IMR-90 (cell line): Measurements from ENCODE around the gene SLC28A3. TPM values are rescaled to one million over a fixed set of nuclear protein-coding genes. Genes with fewer than 3 reads are reported as not detected.
A peak's percentile ranks its signal among the peaks of the same experiment; 100 is the strongest.

Experiments
- ATAC-seq: fragments of 200-7000 bp; cut with Tn5 transposase; 2 replicates; pipeline ENCODE4 v1.9.1; 2020; ENCODE audit warnings: low read depth, mild to moderate bottlenecking, moderate library complexity
- BruUV-seq: library from RNA; stranded (reverse); fragments of 400-500 nt; replicated peaks from 2 replicates; lab custom pipeline; 2021; lab: Mats Ljungman, UMichigan
- CTCF ChIA-PET: fragments of 300-600 bp; formaldehyde crosslinking; extraction: SDS; loops from one replicate; lab custom pipeline; 2021; ENCODE audit warnings: antibody characterized with exemption; lab: Yijun Ruan, JAX
- POLR2A ChIA-PET: fragments of 300-600 bp; sonication (Branson Sonifier 250); formaldehyde crosslinking; loops from one replicate; lab custom pipeline; 2022; ENCODE audit warnings: antibody characterized with exemption; ENCODE audit not compliant: unreplicated experiment; lab: Charles Lee
- DNase-seq: peaks from one replicate; pipeline ENCODE4 v3.0.0; 2013
- H2AFZ ChIP-seq: replicated peaks from 2 replicates; pipeline ENCODE3; 2013; ENCODE audit warnings: low read length, mild to moderate bottlenecking; ENCODE audit not compliant: poor library complexity
- H2AK5ac ChIP-seq: 2 replicates; pipeline ENCODE4 v1.6.1; 2013; ENCODE audit warnings: low read depth, low read length, inconsistent platforms
- H2AK9ac ChIP-seq: replicated peaks from 2 replicates; pipeline ENCODE3; 2013; ENCODE audit warnings: mild to moderate bottlenecking, low read depth, low read length, moderate library complexity; ENCODE audit not compliant: poor library complexity
- H2BK120ac ChIP-seq: 2 replicates; pipeline ENCODE4 v1.6.1; 2013; ENCODE audit warnings: low read depth, low read length, inconsistent platforms
- H2BK15ac ChIP-seq: 3 replicates; pipeline ENCODE4 v1.6.1; 2013; ENCODE audit warnings: low read depth, low read length, inconsistent platforms
- H2BK20ac ChIP-seq: 2 replicates; pipeline ENCODE4 v1.6.1; 2013; ENCODE audit warnings: low read depth, mild to moderate bottlenecking, inconsistent platforms, low read length, moderate library complexity
- H2BK5ac ChIP-seq: 2 replicates; pipeline ENCODE4 v1.6.1; 2013; ENCODE audit warnings: mild to moderate bottlenecking, low read depth, low read length, inconsistent platforms; ENCODE audit not compliant: poor library complexity, severe bottlenecking
- H3K14ac ChIP-seq: replicated peaks from 2 replicates; pipeline ENCODE4 v1.6.1; 2013; ENCODE audit warnings: low read depth, low read length, inconsistent platforms
- H3K18ac ChIP-seq: 2 replicates; pipeline ENCODE4 v1.6.1; 2013; ENCODE audit warnings: low read depth, low read length, control low read depth
- H3K23ac ChIP-seq: 2 replicates; pipeline ENCODE4 v1.6.1; 2013; ENCODE audit warnings: low read depth, low read length, inconsistent platforms
- H3K27ac ChIP-seq: 2 replicates; pipeline ENCODE4 v1.5.1; 2013; ENCODE audit warnings: mild to moderate bottlenecking, control low read depth, low read length; ENCODE audit not compliant: insufficient read depth
- H3K27me3 ChIP-seq: 2 replicates; pipeline ENCODE4 v1.6.1; 2013; ENCODE audit warnings: low read length; ENCODE audit not compliant: control insufficient read depth, insufficient read depth
- H3K36me3 ChIP-seq: 2 replicates; pipeline ENCODE4 v1.6.1; 2013; ENCODE audit warnings: low read length, mixed read lengths; ENCODE audit not compliant: control insufficient read depth, insufficient read depth
- H3K4ac ChIP-seq: 2 replicates; pipeline ENCODE4 v1.6.1; 2013; ENCODE audit warnings: low read depth, low read length, inconsistent platforms
- H3K4me1 ChIP-seq: 2 replicates; pipeline ENCODE4 v1.6.1; 2013; ENCODE audit warnings: low read length, mixed read lengths; ENCODE audit not compliant: control insufficient read depth, insufficient read depth
- H3K4me2 ChIP-seq: 2 replicates; pipeline ENCODE4 v1.6.1; 2013; ENCODE audit warnings: low read depth, mild to moderate bottlenecking, control low read depth, low read length, moderate library complexity
- H3K4me3 ChIP-seq: 2 replicates; pipeline ENCODE4 v1.5.1; 2013; ENCODE audit warnings: low read depth, mild to moderate bottlenecking, control low read depth, low read length, moderate library complexity; ENCODE audit not compliant: insufficient read depth
- H3K56ac ChIP-seq: 2 replicates; pipeline ENCODE4 v1.6.1; 2013; ENCODE audit warnings: low read length, inconsistent platforms; ENCODE audit not compliant: insufficient read depth; ENCODE audit errors: extremely low read depth
- H3K79me1 ChIP-seq, 2 experiments: 2 replicates each; pipeline ENCODE4 v1.6.1; 2013; ENCODE audit warnings: low read length in 2 of 2, inconsistent platforms in 1 of 2, low read depth in 1 of 2
- H3K9ac ChIP-seq: 2 replicates; pipeline ENCODE4 v1.6.1; 2013; ENCODE audit warnings: low read depth, low read length, control low read depth
- H3K9me1 ChIP-seq: 2 replicates; pipeline ENCODE4 v1.6.1; 2013; ENCODE audit warnings: low read length, inconsistent platforms; ENCODE audit not compliant: insufficient read depth
- H3K9me3 ChIP-seq: 2 replicates; pipeline ENCODE4 v1.6.1; 2013; ENCODE audit warnings: low read length; ENCODE audit not compliant: control insufficient read depth, insufficient read depth
- H4K20me1 ChIP-seq: 2 replicates; pipeline ENCODE4 v1.6.1; 2013; ENCODE audit warnings: low read length, inconsistent platforms; ENCODE audit not compliant: insufficient read depth
- H4K5ac ChIP-seq: 2 replicates; pipeline ENCODE4 v1.6.1; 2013; ENCODE audit warnings: mild to moderate bottlenecking, low read depth, low read length, control low read depth
- H4K8ac ChIP-seq, 2 experiments: 2 replicates each; pipeline ENCODE4 v1.6.1; 2013; ENCODE audit warnings: low read depth in 2 of 2, low read length in 2 of 2, control low read depth in 1 of 2, inconsistent platforms in 1 of 2
- H4K91ac ChIP-seq: 2 replicates; pipeline ENCODE4 v1.6.1; 2013; ENCODE audit warnings: low read depth, low read length, inconsistent platforms; ENCODE audit not compliant: insufficient read depth
- MXI1 ChIP-seq: IDR thresholded peaks from 2 replicates; pipeline ENCODE4 v1.6.1; 2012; ENCODE audit warnings: low read depth, mild to moderate bottlenecking, low read length, moderate library complexity, borderline replicate concordance
- NFE2L2 ChIP-seq: fragments of 150-350 bp; IDR thresholded peaks from 2 replicates; pipeline ENCODE4 v1.6.1; 2016; ENCODE audit warnings: low read depth, mild to moderate bottlenecking, low read length
- SMC3 ChIP-seq: fragments of 150-350 bp; IDR thresholded peaks from 2 replicates; pipeline ENCODE4 v1.6.1; 2016; ENCODE audit warnings: low read depth, mild to moderate bottlenecking, antibody characterized with exemption, low read length, moderate library complexity
- USF2 ChIP-seq: fragments of 150-350 bp; IDR thresholded peaks from 2 replicates; pipeline ENCODE4 v1.6.1; 2017; ENCODE audit warnings: mild to moderate bottlenecking, antibody characterized with exemption, low read length, low read depth
- WGBS, 2 experiments: methylation state at CpG; one replicate each; pipeline versions ENCODE4 v1.1.5 to v1.1.7; 2013; ENCODE audit warnings: missing lambda C conversion rate in 2 of 2; ENCODE audit not compliant: insufficient read length in 1 of 2; ENCODE audit errors: extremely low coverage in 2 of 2; 5-methylcytosine and 5-hydroxymethylcytosine counted together
- dilution Hi-C: fragments of 300-500 bp; cut with HindIII; formaldehyde crosslinking; loops from one replicate; pipeline ENCODE4 v1.14.3; 2018; ENCODE audit warnings: low sequenced_read_pairs; ENCODE audit not compliant: unreplicated experiment
- in situ Hi-C: fragments of 300-500 bp; cut with MboI; formaldehyde crosslinking; loops from 3 replicates; pipeline ENCODE4 v1.14.3; 2019; ENCODE audit warnings: low sequenced_read_pairs, inconsistent platforms, mixed read lengths
- intact Hi-C: fragments of 100-400 bp; cut with micrococcal nuclease; formaldehyde crosslinking; loops from 2 replicates; pipeline ENCODE4 v1.10.0; 2022
- polyA plus RNA-seq, 3 experiments: library from polyadenylated mRNA; depleted of rRNA; stranded (reverse); fragments of >200 nt; gene quantifications; 2 replicates each; pipeline ENCODE4 v1.2.3, GENCODE V29; 2012; ENCODE audit warnings: low replicate concordance in 1 of 3
- total RNA-seq: library from RNA; depleted of rRNA; stranded (reverse); fragments of >200 nt; gene quantifications from 2 replicates; pipeline ENCODE4 v1.2.3, GENCODE V29; 2012

The SLC28A3 gene
- total and polyA plus RNA-seq, 2 of the 4 experiments (the other 2 are of a cell fraction) = 1.1 to 2.2 TPM

DNA sequence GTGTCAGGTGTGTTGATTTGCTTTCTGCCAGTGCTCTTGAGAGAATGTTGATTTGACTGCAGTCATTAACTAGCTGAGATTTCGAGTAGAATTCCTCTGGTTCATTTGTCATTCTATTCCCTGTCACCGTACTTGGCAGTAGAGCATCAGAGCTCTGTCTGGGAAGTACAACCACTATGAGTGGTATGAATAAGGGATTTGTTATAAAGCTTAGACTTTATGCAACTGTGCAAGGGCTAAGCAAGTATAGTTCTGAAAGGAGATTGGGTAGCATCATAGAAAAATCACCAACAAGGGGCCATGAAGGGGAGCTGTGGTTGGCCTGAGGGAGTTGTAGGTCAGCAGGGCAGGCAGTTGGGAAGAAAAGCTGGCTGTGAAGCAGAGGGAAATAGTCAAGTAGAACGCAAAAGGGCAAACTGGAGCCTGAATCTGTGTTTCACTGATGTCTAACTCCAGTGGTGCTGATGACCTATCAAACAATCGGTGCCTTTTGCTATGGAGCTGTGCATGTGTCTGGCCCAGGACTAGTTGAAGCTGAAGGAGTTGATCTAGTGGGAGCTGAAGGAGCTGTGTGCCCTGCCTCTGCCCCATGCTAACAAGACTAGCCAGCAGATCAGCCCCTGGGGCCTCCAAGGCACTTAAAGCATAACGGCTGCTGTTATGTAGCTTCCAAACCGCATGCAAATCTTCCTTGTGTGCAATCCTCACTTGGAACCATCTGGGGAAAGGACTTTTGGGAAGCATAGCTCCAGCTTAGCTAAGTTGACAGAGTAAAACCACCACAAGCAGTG lies 110.0 kb downstream of the SLC28A3 start:
- Histone ChIP-seq H3K18ac (no peak overlapping the region), H3K27ac (no peak overlapping the region), H2BK120ac (no peak overlapping the region), H3K4me1 (no peaks in the 10 kb centered on the region; the same call in 1 of the 2 replicates), H2BK15ac (no peak overlapping the region), H2AK9ac (no peak overlapping the region), H3K4ac (no peak overlapping the region), H3K9me3 (no peaks in the 10 kb centered on the region), H2BK5ac (no peak overlapping the region), H2AK5ac (no peak overlapping the region), H3K36me3 (no peaks in the 10 kb centered on the region), H4K8ac (no peak overlapping the region), H4K91ac (no peak overlapping the region), H3K9me1 (no peaks in the 10 kb centered on the region), H3K56ac (no peak overlapping the region), H2AFZ (no peak overlapping the region), H3K27me3 (peaks cover 3% of the 10 kb centered on the region), H3K9ac (no peak overlapping the region), H3K4me2 (no peak overlapping the region; the same call in 1 of the 2 replicates), H3K14ac (no peak overlapping the region), H3K79me1 (no peaks in the 10 kb centered on the region), H3K4me3 (no peak overlapping the region), H4K20me1 (no peaks in the 10 kb centered on the region), H3K23ac (no peak overlapping the region), H2BK20ac (no peak overlapping the region), H4K5ac (no peak overlapping the region)
- ATAC-seq (peak; percentile 68), DNase-seq (peak; percentile 10)
- TF ChIP-seq NFE2L2 = no peak
- no peak for TF ChIP-seq MXI1
- no peak for TF ChIP-seq SMC3
- TF ChIP-seq USF2 = no peak
- BruUV-seq = no TSS peak
- intact Hi-C loops (no loop called here), dilution Hi-C loops (no loop called here), in situ Hi-C loops (no loop called here)
- WGBS, 2 experiments = 20% methylated on average over 1 of the region's 6 CpGs; no CpG with 5 or more reads in 1 of the 2 experiments
- ChIA-PET CTCF (no interaction called here), POLR2A (no interaction called here)
